Keratinocyte (primary cell): ENCODE data around the gene LY6G6F. TPM values are rescaled to one million over a fixed set of nuclear protein-coding genes. Genes with fewer than 3 reads are reported as not detected.

Experiments used
- DNase-seq: peaks from one replicate; pipeline ENCODE4 v3.0.0-alpha.2; 2011; ENCODE audit warnings: low read depth, missing footprints, low spot score
- FAIRE-seq: peaks from 2 replicates; lab custom pipeline; 2011; peaks lifted over from hg19 to GRCh38; lab: Jason Lieb, UNC
- H2AFZ ChIP-seq: 2 replicates; pipeline ENCODE4 v1.6.0; 2012; ENCODE audit warnings: low read length, control low read depth, inconsistent platforms; ENCODE audit not compliant: control insufficient read depth
- H3K27ac ChIP-seq: 2 replicates; pipeline ENCODE4 v1.5.1; 2011; ENCODE audit warnings: low read length; ENCODE audit not compliant: control insufficient read depth, insufficient read depth
- H3K27me3 ChIP-seq: 3 replicates; pipeline ENCODE4 v1.6.0; 2011; ENCODE audit warnings: low read length; ENCODE audit not compliant: control insufficient read depth, insufficient read depth; ENCODE audit errors: extremely low read depth
- H3K36me3 ChIP-seq, 2 experiments: 2 replicates in 1 of 2; 3 replicates in 1 of 2; pipeline ENCODE4 v1.5.1; 2011; ENCODE audit warnings: low read length in 2 of 2, mild to moderate bottlenecking in 1 of 2; ENCODE audit not compliant: control insufficient read depth in 2 of 2, insufficient read depth in 2 of 2; ENCODE audit errors: extremely low read depth in 1 of 2
- H3K4me1 ChIP-seq: 3 replicates; pipeline ENCODE4 v1.5.1; 2011; ENCODE audit warnings: low read length; ENCODE audit not compliant: control insufficient read depth, insufficient read depth; ENCODE audit errors: extremely low read depth
- H3K4me2 ChIP-seq: 3 replicates; pipeline ENCODE4 v1.6.0; 2011; ENCODE audit warnings: low read depth, low read length; ENCODE audit not compliant: control insufficient read depth, insufficient read depth; ENCODE audit errors: extremely low read depth
- H3K4me3 ChIP-seq, 3 experiments: fragments of 200-600 bp in 1 of 3; sonication (generic) in 1 of 3; 2 replicates in 2 of 3; 3 replicates in 1 of 3; pipeline ENCODE4 v1.5.1; 2011 to 2016; ENCODE audit warnings: low read length in 3 of 3, mild to moderate bottlenecking in 3 of 3, control low read depth in 2 of 3, inconsistent platforms in 1 of 3, low read depth in 1 of 3, mixed read lengths in 1 of 3, mixed run types in 1 of 3, moderate library complexity in 1 of 3; ENCODE audit not compliant: control insufficient read depth in 2 of 3, insufficient read depth in 2 of 3; ENCODE audit errors: extremely low read depth in 1 of 3
- H3K79me2 ChIP-seq: 2 replicates; pipeline ENCODE4 v1.6.0; 2012; ENCODE audit warnings: low read length; ENCODE audit not compliant: control insufficient read depth, insufficient read depth
- H3K9ac ChIP-seq: 3 replicates; pipeline ENCODE4 v1.6.0; 2011; ENCODE audit warnings: low read length; ENCODE audit not compliant: control insufficient read depth, insufficient read depth; ENCODE audit errors: extremely low read depth
- H3K9me1 ChIP-seq: 3 replicates; pipeline ENCODE4 v1.6.0; 2011; ENCODE audit warnings: low read length; ENCODE audit not compliant: control insufficient read depth, insufficient read depth; ENCODE audit errors: extremely low read depth
- H3K9me3 ChIP-seq: 2 replicates; pipeline ENCODE4 v1.5.1; 2012; ENCODE audit warnings: low read depth, low read length; ENCODE audit not compliant: control insufficient read depth
- H4K20me1 ChIP-seq: 3 replicates; pipeline ENCODE4 v1.6.0; 2011; ENCODE audit warnings: low read length; ENCODE audit not compliant: control insufficient read depth, insufficient read depth; ENCODE audit errors: extremely low read depth
- CTCF ChIP-seq, 3 experiments: IDR thresholded peaks in 1 of 3; conservative IDR thresholded peaks in 1 of 3; optimal IDR thresholded peaks in 1 of 3; 2 replicates in 2 of 3; 3 replicates in 1 of 3; pipeline versions ENCODE3 to v1.5.1; 2011; ENCODE audit warnings: low read length in 3 of 3, mild to moderate bottlenecking in 3 of 3, moderate library complexity in 2 of 3, control low read depth in 1 of 3, inconsistent platforms in 1 of 3; ENCODE audit not compliant: insufficient read depth in 2 of 3; ENCODE audit errors: extremely low read depth in 1 of 3
- EZH2 ChIP-seq: IDR thresholded peaks from one replicate; pipeline ENCODE4 v1.6.1; 2012; ENCODE audit warnings: inconsistent platforms, mild to moderate bottlenecking, low read length, moderate library complexity
- dilution Hi-C: fragments of 300-500 bp; cut with MboI; formaldehyde crosslinking; loops from one replicate; pipeline ENCODE4 v1.7.0; 2020; ENCODE audit warnings: low sequenced_read_pairs; ENCODE audit not compliant: extremely low pct_ligation_motif_present
- polyA plus RNA-seq, 5 experiments: library from polyadenylated mRNA; depleted of rRNA in 3 of 5; stranded (reverse) in 3 of 5; stranded (forward) in 1 of 5; unstranded in 1 of 5; fragments of >200 nt; gene quantifications; 1 replicate in 1 of 5; 2 replicates in 3 of 5; 3 replicates in 1 of 5; pipeline versions ENCODE4 v1.2.1 to v1.2.3, GENCODE V29; 2011 to 2012; ENCODE audit warnings: missing spikeins in 2 of 5, low read depth in 1 of 5, low replicate concordance in 1 of 5

The LY6G6F gene
- polyA plus RNA-seq, 1 donor (not counting 4 experiments of a cell fraction or from before 2014, with no cell fraction given) = not detected

- Histone ChIP-seq H3K9me3 (no peaks in the 10 kb centered on the region), H3K4me2 (peak overlapping the region; percentile 96), H4K20me1 (no peaks in the 10 kb centered on the region), H3K9ac (peak overlapping the region; percentile 75), H2AFZ (peak overlapping the region; percentile 22), H3K4me1 (peaks cover 42% of the 10 kb centered on the region), H3K36me3 (peaks cover 8 to 10% of the 10 kb centered on the region in 2 experiments), H3K4me3 (peak overlapping the region; percentile 46 to 97 (median 89)), H3K27ac (peak overlapping the region; percentile 77), H3K9me1 (no peaks in the 10 kb centered on the region), H3K27me3 (no peaks in the 10 kb centered on the region), H3K79me2 (peaks cover 31% of the 10 kb centered on the region)
- TF ChIP-seq CTCF (optimal IDR thresholded peaks at IDR 0.05 in 1 of 3, IDR thresholded peaks at IDR 0.05 in 1 of 3, conservative IDR thresholded peaks at IDR 0.05 in 1 of 3; ENCODE audit: extremely low read depth in 1 of 3, insufficient read depth in 2 of 3, low read length in 3 of 3) (no peak), EZH2 (no peak)
- dilution Hi-C loops = no loop called here
- no peak for DNase-seq
- FAIRE-seq = no peak
Measured at GRCh38 chr6:31659649-31660380, 46.9 kb upstream of the LY6G6F start.

GRCh38 chr6:31660381-31661261, 46.0 kb upstream of the LY6G6F start, which contains the start of gene C6orf47:
Gene C6orf47 (minus strand): TSS chr6:31660778. CDS start chr6:31659947, 831 bp downstream.
- Histone ChIP-seq H2AFZ (peak within 1 kb of the TSS; percentile 28), H3K9me1 (no peaks in the 10 kb centered on the region), H3K27me3 (no peaks in the 10 kb centered on the region), H3K4me2 (peak within 1 kb of the TSS; percentile 96), H3K79me2 (peaks cover 31% of the 10 kb centered on the region), H3K36me3 (peaks cover 8 to 10% of the 10 kb centered on the region in 2 experiments), H3K9me3 (no peaks in the 10 kb centered on the region), H3K4me3 (peak within 1 kb of the TSS; percentile 46 to 97 (median 89)), H3K27ac (peak within 1 kb of the TSS; percentile 77), H4K20me1 (no peaks in the 10 kb centered on the region), H3K4me1 (peaks cover 42% of the 10 kb centered on the region), H3K9ac (peak within 1 kb of the TSS; percentile 75)
- dilution Hi-C loops = no loop called here
- no peak for DNase-seq
- FAIRE-seq = no peak
- TF ChIP-seq CTCF (optimal IDR thresholded peaks at IDR 0.05 in 1 of 3, IDR thresholded peaks at IDR 0.05 in 1 of 3, conservative IDR thresholded peaks at IDR 0.05 in 1 of 3; ENCODE audit: extremely low read depth in 1 of 3, insufficient read depth in 2 of 3, low read length in 3 of 3) (no peak), EZH2 (no peak)
